ENCODE measurements around the gene GALNT6. TPM values are rescaled to one million over a fixed set of nuclear protein-coding genes. Genes with fewer than 3 reads are reported as not detected.
A peak's percentile ranks its signal among the peaks of the same experiment; 100 is the strongest.

GALNT6 gene
- total RNA-seq, 4 donors from 2014 or later, result 5.8 to 14.1 (median 9.3) TPM

DNA sequence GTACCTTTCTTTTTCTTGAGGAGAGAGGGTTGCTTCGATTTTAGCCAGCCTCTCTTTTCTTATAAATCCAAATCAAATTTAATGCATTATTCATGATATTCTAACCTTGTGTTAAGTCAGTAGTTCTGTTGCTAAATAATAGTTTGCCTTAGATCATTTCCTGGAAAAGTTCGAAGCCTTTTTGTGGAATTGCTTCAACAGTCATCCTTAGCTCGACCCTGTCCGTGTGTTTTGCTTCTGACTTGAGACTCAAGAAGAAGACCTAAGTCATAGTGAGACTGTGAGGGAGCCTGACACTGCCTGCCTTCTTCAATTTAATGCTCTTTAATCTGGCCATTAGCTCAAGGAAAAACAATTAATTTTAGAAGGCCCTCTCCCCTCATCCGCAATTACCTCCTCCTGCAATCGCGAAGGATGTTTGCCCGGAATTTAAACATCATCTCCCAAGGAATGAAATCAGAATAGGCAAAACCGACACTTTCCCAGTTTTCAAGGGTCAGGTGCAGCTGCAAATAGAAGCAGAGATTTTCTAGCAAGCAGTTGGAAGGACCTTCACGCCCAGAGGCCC lies 33.0 kb upstream of the GALNT6 start:
- no peak for DNase-seq
- Histone ChIP-seq H3K27ac (no peak overlapping the region), H3K36me3 (no peaks in the 10 kb centered on the region), H3K4me3 (replicated peaks in 1 of 3) (peak overlapping the region in 2 of 3 donors; percentile 2 to 21), H3K27me3 (peaks cover 3% of the 10 kb centered on the region), H3K4me1 (peaks cover 0 to 6% of the 10 kb centered on the region in 2 donors), H3K9me3 (no peaks in the 10 kb centered on the region)
- 30 to 32% methylated on average over 10 of the region's 10 CpGs for WGBS, 2 donors
- intact Hi-C loops (cut with DNase I), result no loop called here
- TF ChIP-seq, protein P1, sequence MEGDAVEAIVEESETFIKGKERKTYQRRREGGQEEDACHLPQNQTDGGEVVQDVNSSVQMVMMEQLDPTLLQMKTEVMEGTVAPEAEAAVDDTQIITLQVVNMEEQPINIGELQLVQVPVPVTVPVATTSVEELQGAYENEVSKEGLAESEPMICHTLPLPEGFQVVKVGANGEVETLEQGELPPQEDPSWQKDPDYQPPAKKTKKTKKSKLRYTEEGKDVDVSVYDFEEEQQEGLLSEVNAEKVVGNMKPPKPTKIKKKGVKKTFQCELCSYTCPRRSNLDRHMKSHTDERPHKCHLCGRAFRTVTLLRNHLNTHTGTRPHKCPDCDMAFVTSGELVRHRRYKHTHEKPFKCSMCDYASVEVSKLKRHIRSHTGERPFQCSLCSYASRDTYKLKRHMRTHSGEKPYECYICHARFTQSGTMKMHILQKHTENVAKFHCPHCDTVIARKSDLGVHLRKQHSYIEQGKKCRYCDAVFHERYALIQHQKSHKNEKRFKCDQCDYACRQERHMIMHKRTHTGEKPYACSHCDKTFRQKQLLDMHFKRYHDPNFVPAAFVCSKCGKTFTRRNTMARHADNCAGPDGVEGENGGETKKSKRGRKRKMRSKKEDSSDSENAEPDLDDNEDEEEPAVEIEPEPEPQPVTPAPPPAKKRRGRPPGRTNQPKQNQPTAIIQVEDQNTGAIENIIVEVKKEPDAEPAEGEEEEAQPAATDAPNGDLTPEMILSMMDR (IDR thresholded peaks at IDR 0.05), result no peak
- no peak for TF ChIP-seq POLR2A (IDR thresholded peaks at IDR 0.05)

- H3K27ac ChIP-seq, result no peak overlapping the region
- H3K4me1 ChIP-seq, result peaks cover 0 to 6% of the 10 kb centered on the region in 2 donors
- peaks cover 3% of the 10 kb centered on the region for H3K27me3 ChIP-seq
- intact Hi-C loops (cut with DNase I), result no loop called here
- H3K36me3 ChIP-seq, result no peaks in the 10 kb centered on the region
- TF ChIP-seq, protein P1 (IDR thresholded peaks at IDR 0.05), result peak in 4 of 6 experiments; percentile 18 to 34 (median 28)
- no peak for TF ChIP-seq POLR2A (IDR thresholded peaks at IDR 0.05)
- no peaks in the 10 kb centered on the region for H3K9me3 ChIP-seq
- peak; percentile 18 to 19 for DNase-seq
- no peak overlapping the region for H3K4me3 ChIP-seq (replicated peaks in 1 of 3)
- 63 to 76% methylated on average over 5 of the region's 5 CpGs for WGBS, 2 donors
These were observed 30.2 kb upstream of the GALNT6 start for GRCh38 chr12:51421266-51421884.

GRCh38 chr12:51419425-51420193 lies 28.4 kb upstream of the GALNT6 start:
- Histone ChIP-seq H3K4me1 (no peaks in the 10 kb centered on the region), H3K4me3 (replicated peaks in 1 of 3) (no peak overlapping the region), H3K36me3 (no peaks in the 10 kb centered on the region), H3K27me3 (peaks cover 3% of the 10 kb centered on the region), H3K27ac (no peak overlapping the region), H3K9me3 (no peaks in the 10 kb centered on the region)
- 52 to 53% methylated on average over 11 of the region's 11 CpGs for WGBS, 2 donors
- no peak for TF ChIP-seq POLR2A (IDR thresholded peaks at IDR 0.05)
- TF ChIP-seq, protein P1 (IDR thresholded peaks at IDR 0.05), result no peak
- DNase-seq, result no peak
- intact Hi-C loops (cut with DNase I), result no loop called here

DNA sequence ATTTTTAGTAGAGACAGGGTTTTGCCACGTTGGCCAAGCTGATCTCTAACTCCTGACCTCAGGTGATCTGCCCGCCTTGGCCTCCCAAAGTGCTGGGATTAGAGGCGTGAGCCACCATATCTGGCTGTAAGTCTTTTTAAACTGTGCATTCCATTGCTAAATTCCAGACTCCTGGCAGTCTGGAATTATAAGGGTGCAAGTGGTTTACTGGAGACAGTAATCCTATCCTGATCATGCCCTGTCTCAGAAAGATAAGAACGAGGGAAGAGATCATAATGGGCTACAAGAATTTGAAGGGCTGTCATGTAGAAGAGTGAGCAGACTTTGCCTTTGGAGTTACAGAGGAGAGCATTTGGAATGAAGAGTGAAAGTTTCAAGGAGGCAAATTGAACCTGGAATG lies 26.6 kb upstream of the GALNT6 start:
- Histone ChIP-seq H3K9me3 (no peaks in the 10 kb centered on the region), H3K4me3 (replicated peaks in 1 of 3) (no peak overlapping the region), H3K36me3 (no peaks in the 10 kb centered on the region), H3K4me1 (no peaks in the 10 kb centered on the region), H3K27me3 (no peaks in the 10 kb centered on the region), H3K27ac (no peak overlapping the region)
- intact Hi-C loops (cut with DNase I), result no loop called here
- no peak for DNase-seq
- WGBS, 2 donors, result 67 to 72% methylated on average over 4 of the region's 4 CpGs
- TF ChIP-seq POLR2A (IDR thresholded peaks at IDR 0.05), result no peak
- TF ChIP-seq, protein P1 (IDR thresholded peaks at IDR 0.05), result no peak

- intact Hi-C loops (cut with DNase I), result no loop called here
- Histone ChIP-seq H3K9me3 (no peaks in the 10 kb centered on the region), H3K4me1 (no peaks in the 10 kb centered on the region), H3K36me3 (no peaks in the 10 kb centered on the region), H3K4me3 (replicated peaks in 1 of 3) (no peak overlapping the region), H3K27me3 (no peaks in the 10 kb centered on the region), H3K27ac (no peak overlapping the region)
- no peak for DNase-seq
- WGBS, 2 donors, result 94 to 98% methylated on average over 1 of the region's 1 CpG
- TF ChIP-seq, protein P1 (IDR thresholded peaks at IDR 0.05), result no peak
- no peak for TF ChIP-seq POLR2A (IDR thresholded peaks at IDR 0.05)
These were observed 24.7 kb upstream of the GALNT6 start for GRCh38 chr12:51415931-51416330.

Data from thyroid gland (tissue), 4 donors.